GM18861 (cell line): ENCODE measurements around the gene APAF1.
"Not testable (repeated sequence)": the region's sequence is repeated elsewhere in the genome, so short reads cannot be mapped to it uniquely, and the experiment has no call there.

ENCODE experiments used
- ATAC-seq: cut with Tn5 transposase; IDR thresholded peaks from one replicate; pipeline ENCODE4 v1.9.1; 2021; ENCODE audit not compliant: unreplicated experiment

The APAF1 gene

GRCh38 chr12:98644712-98645571 is at the start of gene APAF1, which contains the start of gene IKBIP:
APAF1 (plus strand) TSS chr12:98645290; CDS start chr12:98648360, 3,070 bp downstream.
IKBIP (minus strand) TSS chr12:98644788; CDS start chr12:98644701, 87 bp downstream.
- peak; percentile 84 for ATAC-seq

DNA sequence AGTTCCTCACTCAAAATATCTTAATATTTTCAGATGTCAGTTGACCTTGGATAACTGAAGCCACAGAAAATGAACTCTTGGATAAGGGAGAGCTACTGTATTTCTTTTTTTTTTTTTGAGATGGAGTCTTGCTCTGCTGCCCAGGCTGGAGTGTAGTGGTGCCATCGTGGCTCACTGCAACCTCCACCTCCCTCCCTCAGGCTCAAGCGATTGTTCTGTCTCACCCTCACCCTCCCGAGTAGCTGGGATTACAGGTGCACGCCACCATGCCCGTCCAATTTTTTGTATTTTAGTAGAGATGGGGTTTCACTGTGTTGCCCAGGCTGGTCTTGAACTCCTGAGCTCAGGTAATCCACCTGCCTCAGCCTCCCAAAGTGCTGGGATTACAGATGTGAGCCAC is 47.8 kb upstream of the APAF1 start:
- ATAC-seq, result not testable (repeated sequence)

- ATAC-seq, result no peak
Measured at GRCh38 chr12:98601924-98602323, 43.2 kb upstream of the APAF1 start.

GRCh38 chr12:98606359-98606988 is 38.6 kb upstream of the APAF1 start:
- no peak for ATAC-seq

DNA sequence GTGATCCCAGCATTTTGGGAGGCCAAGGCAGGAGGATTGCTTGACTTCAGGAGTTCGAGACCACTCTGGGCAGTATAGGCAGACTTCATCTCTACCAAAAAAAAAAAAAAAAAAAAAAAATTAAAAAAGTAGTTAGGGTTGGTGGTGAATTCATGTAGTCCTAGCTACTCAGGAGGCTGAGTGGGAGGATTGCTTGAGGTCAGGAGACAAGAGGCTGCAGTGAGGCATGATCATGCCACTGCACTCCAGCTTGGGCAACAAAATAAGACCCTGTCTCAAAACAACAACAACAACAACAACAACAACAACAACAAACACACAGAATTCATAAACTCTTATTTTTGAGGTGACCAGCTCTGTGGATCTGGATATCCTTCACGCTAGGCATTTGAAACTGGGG is 34.5 kb upstream of the APAF1 start:
- no peak for ATAC-seq

DNA sequence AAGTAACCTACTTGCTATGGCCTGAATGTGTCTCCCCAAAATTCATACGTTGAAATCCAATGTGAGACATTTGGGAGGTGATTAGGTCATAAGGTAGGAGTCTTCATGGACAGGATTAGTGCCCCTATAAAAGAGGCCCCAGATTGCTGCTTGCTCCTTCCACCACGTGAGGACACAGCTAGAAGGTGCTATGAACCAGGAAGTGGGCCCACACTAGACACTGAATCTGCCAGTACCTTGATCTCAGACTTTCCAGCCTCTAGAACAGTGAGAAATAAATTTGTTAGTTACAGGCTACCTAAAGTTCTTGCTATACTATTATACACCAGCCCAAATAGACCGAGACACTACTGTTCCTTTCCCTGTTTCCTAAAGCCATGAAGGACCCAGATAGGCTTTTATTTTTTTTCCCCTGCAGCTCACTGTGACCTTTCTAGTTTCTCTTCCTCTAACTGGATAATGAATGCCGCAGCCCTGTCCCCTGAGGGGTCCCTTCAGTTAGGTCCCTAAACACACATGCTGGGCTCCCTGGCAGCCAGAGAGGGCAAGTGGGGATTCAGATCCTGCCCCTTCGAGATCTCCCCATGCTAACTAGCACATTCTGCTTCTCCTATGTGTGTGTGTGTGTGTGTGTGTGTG is 32.3 kb upstream of the APAF1 start:
- ATAC-seq, result peak; percentile 91

GRCh38 chr12:98618952-98619351 is 26.1 kb upstream of the APAF1 start:
- ATAC-seq, result no peak

DNA sequence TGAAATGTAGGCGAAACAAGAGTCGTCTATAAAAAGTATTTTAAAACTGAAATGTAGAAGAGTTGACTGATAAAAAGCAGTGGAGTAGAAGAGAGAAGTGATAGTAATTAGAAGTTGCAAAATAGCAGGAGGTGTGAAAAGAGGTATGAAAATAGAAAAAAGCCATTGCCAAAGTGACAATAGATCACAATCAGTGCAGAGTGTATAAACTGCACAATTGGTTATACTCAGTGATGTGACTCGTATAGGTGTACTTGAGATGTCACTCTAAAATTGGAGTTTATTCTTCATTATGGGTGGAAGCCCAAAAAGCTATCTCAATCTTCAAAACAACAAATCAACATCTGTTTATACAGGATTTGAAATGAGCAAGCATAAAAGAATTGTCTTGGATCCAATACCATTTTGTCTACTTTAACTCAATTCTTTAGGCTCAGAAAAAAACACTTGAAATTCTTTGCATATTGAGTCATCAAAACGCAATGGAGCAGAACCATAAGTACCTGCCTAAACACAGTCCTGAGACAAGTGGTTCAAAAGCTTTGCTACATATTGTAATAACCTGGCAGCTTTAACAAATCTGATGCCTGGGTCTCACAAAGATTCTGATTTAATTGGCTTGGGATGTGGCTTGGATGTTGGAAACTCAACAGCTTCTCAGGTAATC is 9.3 kb upstream of the APAF1 start:
- peak; percentile 96 for ATAC-seq

DNA sequence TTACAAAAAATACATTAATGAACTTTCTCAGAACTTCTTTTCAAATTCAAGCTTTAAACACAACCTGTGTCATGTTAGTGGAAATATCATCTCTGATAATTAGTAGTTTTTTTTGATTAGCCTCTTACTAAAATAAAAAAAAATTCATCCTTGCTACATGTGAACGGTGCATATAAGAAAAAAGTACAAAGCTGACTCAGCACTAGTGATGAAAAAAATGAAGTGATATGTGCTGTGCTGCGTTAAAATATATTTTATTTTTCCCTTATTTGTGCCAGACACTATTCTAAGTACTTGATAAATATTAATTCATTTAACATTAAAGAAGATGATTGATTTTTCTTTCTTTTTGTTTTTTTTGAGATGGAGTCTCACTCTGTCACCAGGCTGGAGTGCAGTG is 8.0 kb upstream of the APAF1 start:
- no peak for ATAC-seq

GRCh38 chr12:98638009-98638408 is 7.1 kb upstream of the APAF1 start:
- ATAC-seq, result no peak

GRCh38 chr12:98639491-98639890 is 5.6 kb upstream of the APAF1 start:
- ATAC-seq, result no peak

DNA sequence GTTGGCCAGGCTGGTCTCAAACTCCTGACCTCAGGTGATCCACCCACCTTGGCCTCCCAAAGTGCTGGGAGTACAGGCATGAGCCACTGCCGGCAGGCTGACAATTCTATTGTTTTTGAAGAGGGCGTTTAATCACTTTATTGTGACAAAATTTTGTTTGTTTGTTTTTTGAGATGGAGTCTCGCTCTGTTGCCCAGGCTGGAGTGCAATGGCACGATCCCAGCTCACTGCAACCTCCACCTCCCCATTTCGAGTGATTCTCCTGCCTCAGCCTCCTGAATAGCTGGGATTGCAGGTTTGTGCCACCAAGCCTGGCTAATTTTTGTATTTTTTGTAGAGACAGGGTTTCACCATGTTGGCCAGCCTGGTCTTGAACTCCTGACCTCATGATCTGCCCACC is 2.3 kb upstream of the APAF1 start:
- not testable (repeated sequence) for ATAC-seq

DNA sequence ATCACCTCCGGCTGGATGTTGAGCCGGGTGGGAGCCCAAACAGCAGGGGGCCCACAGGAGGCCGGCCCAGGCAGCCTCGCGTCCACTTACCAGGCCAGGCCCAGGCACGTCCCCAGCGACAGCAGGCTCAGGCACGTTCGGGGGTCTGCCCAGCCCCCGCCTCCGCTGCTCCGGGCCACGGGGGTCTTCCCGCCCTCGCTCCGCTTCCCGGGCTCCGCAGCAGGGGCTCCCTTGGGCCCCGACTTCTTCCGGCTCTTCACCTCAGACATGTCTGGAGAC is 718 bp upstream of the APAF1 start:
- ATAC-seq, result peak; percentile 13

GRCh38 chr12:98645572-98646067 is 530 bp downstream of the APAF1 start:
- no peak for ATAC-seq

- no peak for ATAC-seq
Measured at GRCh38 chr12:98646294-98647090, 1.4 kb downstream of the APAF1 start.

DNA sequence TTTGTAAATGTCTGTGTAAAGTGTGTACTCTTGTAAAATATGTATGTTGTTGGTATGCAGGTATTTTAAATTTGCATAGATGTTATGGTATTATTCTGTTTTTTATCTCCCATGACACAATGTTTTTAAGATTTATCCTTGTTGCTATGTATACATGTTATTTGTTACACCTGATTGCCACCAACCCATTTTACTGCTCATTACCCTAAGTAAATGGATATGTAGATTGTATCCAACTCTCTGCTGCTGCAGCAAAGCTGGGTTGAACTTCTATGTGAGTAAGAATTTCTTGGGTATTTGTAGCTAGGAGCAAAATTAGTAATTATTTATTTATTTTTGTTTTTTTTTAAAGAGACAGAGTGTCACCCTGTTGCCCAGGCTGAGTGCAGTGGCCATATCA is 6.2 kb downstream of the APAF1 start:
- ATAC-seq, result no peak

DNA sequence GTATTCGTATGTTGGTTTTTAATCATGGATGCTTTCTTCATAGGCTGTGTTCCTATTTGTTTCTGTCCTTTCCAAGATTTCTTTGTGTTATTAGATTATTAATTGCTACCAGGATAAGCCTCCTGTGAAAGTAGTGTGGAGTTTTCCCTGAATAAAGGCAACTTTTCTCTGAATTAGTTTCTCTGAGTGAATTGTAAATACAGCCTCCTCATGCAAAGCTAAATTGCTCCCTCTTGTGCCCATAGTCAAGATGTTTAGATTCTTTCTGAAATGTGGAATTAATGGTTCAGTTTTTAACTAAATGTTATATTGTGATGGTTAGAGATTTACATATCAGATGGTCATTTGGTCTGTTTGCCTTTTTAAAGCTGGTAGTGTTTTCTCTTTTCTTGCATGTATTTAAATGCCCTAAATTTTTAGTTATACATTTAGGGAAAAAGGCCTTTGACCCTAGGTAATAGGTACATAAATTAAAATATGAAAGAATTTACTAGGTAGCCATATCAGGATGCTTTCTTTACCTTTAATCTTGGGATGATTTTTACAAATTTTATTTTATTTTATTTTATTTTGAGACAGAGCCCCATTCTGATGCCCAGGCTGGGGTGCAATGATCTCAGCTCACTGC is 8.9 kb downstream of the APAF1 start:
- ATAC-seq, result no peak

- ATAC-seq, result peak; percentile 61
Measured at GRCh38 chr12:98656289-98657101, 11.4 kb downstream of the APAF1 start.

GRCh38 chr12:98660521-98660920 is 15.4 kb downstream of the APAF1 start:
- no peak for ATAC-seq
